GM19438 (cell line): ENCODE data around the gene CABP4.

Experiments
- ATAC-seq: cut with Tn5 transposase; IDR thresholded peaks from one replicate; pipeline ENCODE4 v1.9.1; 2021; ENCODE audit warnings: low read depth; ENCODE audit not compliant: unreplicated experiment

The CABP4 gene

GRCh38 chr11:67507242-67507863 lies 52.2 kb downstream of the CABP4 start:
- no peak for ATAC-seq

GRCh38 chr11:67507864-67508485 lies 52.8 kb downstream of the CABP4 start, which contains the start of gene CDK2AP2:
CDK2AP2 (minus strand) TSS chr11:67508162; CDS start chr11:67508082, 80 bp downstream.
- peak; percentile 59 for ATAC-seq

GRCh38 chr11:67508486-67509121 lies 53.5 kb downstream of the CABP4 start:
- ATAC-seq: peak; percentile 35

GRCh38 chr11:67510023-67510345 lies 54.8 kb downstream of the CABP4 start:
- ATAC-seq: no peak
